Endothelial cell of umbilical vein (primary cell): ENCODE data around the gene RILPL1.

Experiments used
- CTCF ChIP-seq, 2 donors: IDR thresholded peaks; 1 replicate in 1 of 2; 2 replicates in 1 of 2; pipeline ENCODE4 v1.5.1; 2011; ENCODE audit warnings: low read length in 2 of 2, mild to moderate bottlenecking in 2 of 2, moderate library complexity in 2 of 2, control low read depth in 1 of 2, inconsistent platforms in 1 of 2, low read depth in 1 of 2; ENCODE audit not compliant: insufficient read depth in 1 of 2; ENCODE audit errors: extremely low read depth in 1 of 2
- EZH2 ChIP-seq: IDR thresholded peaks from 2 replicates; pipeline ENCODE4 v1.6.1; 2012; ENCODE audit warnings: borderline replicate concordance, low read depth, mild to moderate bottlenecking, moderate library complexity, low read length, inconsistent platforms; ENCODE audit not compliant: severe bottlenecking
- FOS ChIP-seq: IDR thresholded peaks from 2 replicates; pipeline ENCODE4 v1.6.1; 2011; ENCODE audit warnings: mild to moderate bottlenecking, low read length, moderate library complexity, borderline replicate concordance; ENCODE audit not compliant: insufficient read depth
- GATA2 ChIP-seq: IDR thresholded peaks from 2 replicates; pipeline ENCODE4 v1.7.0; 2011; ENCODE audit warnings: low read depth, mild to moderate bottlenecking, moderate library complexity, mixed read lengths, low read length; ENCODE audit not compliant: insufficient read length, insufficient read depth
- JUN ChIP-seq: IDR thresholded peaks from 2 replicates; pipeline ENCODE4 v1.6.1; 2011; ENCODE audit warnings: borderline replicate concordance, low read depth; ENCODE audit not compliant: insufficient read length, insufficient read depth
- MYC ChIP-seq: IDR thresholded peaks from one replicate; pipeline ENCODE4 v1.6.1; 2011; ENCODE audit warnings: mild to moderate bottlenecking, low read depth, low read length
- POLR2A ChIP-seq: IDR thresholded peaks from 2 replicates; pipeline ENCODE4 v1.6.1; 2012; ENCODE audit warnings: low read depth, mild to moderate bottlenecking, control low read depth, low read length
- POLR2AphosphoS5 ChIP-seq: IDR thresholded peaks from 2 replicates; pipeline ENCODE4 v1.6.1; 2012; ENCODE audit warnings: low read depth, mild to moderate bottlenecking, control low read depth, low read length, moderate library complexity; ENCODE audit not compliant: insufficient read depth
- TF ChIP-seq, protein P1 (sequence below): IDR thresholded peaks from 2 replicates; pipeline ENCODE4 v1.6.1; 2011; ENCODE audit not compliant: insufficient read depth, insufficient read length

- no peak for TF ChIP-seq CTCF (IDR thresholded peaks at IDR 0.05; ENCODE audit: extremely low read depth in 1 of 2, insufficient read depth in 1 of 2, low read depth in 1 of 2, low read length in 2 of 2)
- no peak for TF ChIP-seq POLR2AphosphoS5
- TF ChIP-seq JUN = no peak
- no peak for TF ChIP-seq POLR2A
- TF ChIP-seq, protein P1, sequence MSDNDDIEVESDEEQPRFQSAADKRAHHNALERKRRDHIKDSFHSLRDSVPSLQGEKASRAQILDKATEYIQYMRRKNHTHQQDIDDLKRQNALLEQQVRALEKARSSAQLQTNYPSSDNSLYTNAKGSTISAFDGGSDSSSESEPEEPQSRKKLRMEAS = no peak
- TF ChIP-seq MYC = no peak
- no peak for TF ChIP-seq EZH2
- no peak for TF ChIP-seq FOS
- TF ChIP-seq GATA2 = no peak
These were observed 43.1 kb upstream of the RILPL1 start for GRCh38 chr12:123576611-123577010.
